ENCODE data around the gene ATP2B2. TPM values are rescaled to one million over a fixed set of nuclear protein-coding genes. Genes with fewer than 3 reads are reported as not detected.
A peak's percentile ranks its signal among the peaks of the same experiment; 100 is the strongest.

The ATP2B2 gene
- polyA plus RNA-seq, 3 donors: not detected

- intact Hi-C loops (cut with micrococcal nuclease): no loop called here
- Histone ChIP-seq H3K9me3 (replicated peaks in 1 of 2; ENCODE audit: control insufficient read depth in 1 of 2, insufficient read depth in 1 of 2, low read length in 2 of 2) (no peaks in the 10 kb centered on the region), H2AFZ (ENCODE audit: insufficient read depth, low read depth, low read length, poor library complexity, severe bottlenecking) (no peak overlapping the region), H3K27ac (ENCODE audit: low read depth in 1 of 2, low read length in 2 of 2) (no peak overlapping the region), H3K36me3 (replicated peaks in 1 of 2; ENCODE audit: control insufficient read depth in 1 of 2, insufficient read depth in 2 of 2, low read length in 2 of 2) (no peaks in the 10 kb centered on the region), H3K4me2 (replicated peaks; ENCODE audit: extremely low read depth, low read length, poor library complexity, severe bottlenecking) (no peak overlapping the region), H3K27me3 (ENCODE audit: control insufficient read depth in 2 of 2, insufficient read depth in 2 of 2, low read length in 2 of 2) (no peaks in the 10 kb centered on the region), H3K9ac (ENCODE audit: insufficient read depth, low read length, poor library complexity, severe bottlenecking) (no peak overlapping the region), H3K79me2 (ENCODE audit: insufficient read depth, low read length) (no peaks in the 10 kb centered on the region), H4K20me1 (ENCODE audit: insufficient read depth, low read length) (no peaks in the 10 kb centered on the region), H3K4me3 (replicated peaks in 1 of 3; ENCODE audit: low read depth in 2 of 3, low read length in 3 of 3) (no peak overlapping the region), H3K4me1 (ENCODE audit: control insufficient read depth in 1 of 2, insufficient read depth in 2 of 2, low read length in 2 of 2) (no peaks in the 10 kb centered on the region)
- peaks cover 3 to 9% (median 7%) of the 10 kb centered on the region in 3 donors for H3K27me3 Mint-ChIP-seq (ENCODE audit: low read depth in 3 of 3)
- H3K36me3 Mint-ChIP-seq: no peaks in the 10 kb centered on the region
- DNase-seq: no peak
- no peak for TF ChIP-seq CTCF (IDR thresholded peaks at IDR 0.05)
- no peaks in the 10 kb centered on the region for H3K4me1 Mint-ChIP-seq
- no peak overlapping the region for H3K4me3 Mint-ChIP-seq
- H3K9me3 Mint-ChIP-seq: peaks cover 0 to 2% (median 0%) of the 10 kb centered on the region in 7 donors
- WGBS (ENCODE audit: insufficient coverage): 100% methylated on average over 1 of the region's 1 CpG
- H3K27ac Mint-ChIP-seq: peak overlapping the region in 1 of 7 donors; percentile 27
Observed at GRCh38 chr3:10430805-10431204, 74.6 kb downstream of the ATP2B2 start.

GRCh38 chr3:10428406-10429091, 76.8 kb downstream of the ATP2B2 start:
- Histone ChIP-seq H3K9ac (ENCODE audit: insufficient read depth, low read length, poor library complexity, severe bottlenecking) (no peak overlapping the region), H3K4me1 (ENCODE audit: control insufficient read depth in 1 of 2, insufficient read depth in 2 of 2, low read length in 2 of 2) (no peaks in the 10 kb centered on the region), H4K20me1 (ENCODE audit: insufficient read depth, low read length) (no peaks in the 10 kb centered on the region), H3K4me3 (replicated peaks in 1 of 3; ENCODE audit: low read depth in 2 of 3, low read length in 3 of 3) (no peak overlapping the region), H2AFZ (ENCODE audit: insufficient read depth, low read depth, low read length, poor library complexity, severe bottlenecking) (no peak overlapping the region), H3K27me3 (ENCODE audit: control insufficient read depth in 2 of 2, insufficient read depth in 2 of 2, low read length in 2 of 2) (no peaks in the 10 kb centered on the region), H3K4me2 (replicated peaks; ENCODE audit: extremely low read depth, low read length, poor library complexity, severe bottlenecking) (no peak overlapping the region), H3K9me3 (replicated peaks in 1 of 2; ENCODE audit: control insufficient read depth in 1 of 2, insufficient read depth in 1 of 2, low read length in 2 of 2) (no peaks in the 10 kb centered on the region), H3K27ac (ENCODE audit: low read depth in 1 of 2, low read length in 2 of 2) (no peak overlapping the region), H3K79me2 (ENCODE audit: insufficient read depth, low read length) (no peaks in the 10 kb centered on the region), H3K36me3 (replicated peaks in 1 of 2; ENCODE audit: control insufficient read depth in 1 of 2, insufficient read depth in 2 of 2, low read length in 2 of 2) (no peaks in the 10 kb centered on the region)
- no peak for DNase-seq
- no peak for TF ChIP-seq CTCF (IDR thresholded peaks at IDR 0.05)
- intact Hi-C loops (cut with micrococcal nuclease): no loop called here
- no peak overlapping the region for H3K4me3 Mint-ChIP-seq
- H3K27me3 Mint-ChIP-seq (ENCODE audit: low read depth in 3 of 3): peaks cover 8 to 10% (median 9%) of the 10 kb centered on the region in 3 donors
- no peaks in the 10 kb centered on the region for H3K4me1 Mint-ChIP-seq
- H3K9me3 Mint-ChIP-seq: peaks cover 0 to 2% (median 0%) of the 10 kb centered on the region in 7 donors
- no peaks in the 10 kb centered on the region for H3K36me3 Mint-ChIP-seq
- H3K27ac Mint-ChIP-seq: no peak overlapping the region
- 88% methylated on average over 5 of the region's 12 CpGs for WGBS (ENCODE audit: insufficient coverage)
